K562 (cell line): ENCODE results near the gene KCTD13. TPM values are rescaled to one million over a fixed set of nuclear protein-coding genes. Genes with fewer than 3 reads are reported as not detected.
A peak's percentile ranks its signal among the peaks of the same experiment; 100 is the strongest.

Experiments
- CTCF ChIP-seq, 3 experiments: IDR thresholded peaks in 2 of 3; conservative IDR thresholded peaks in 1 of 3; 2 replicates each; pipeline ENCODE4 v1.5.1; 2011 to 2012; ENCODE audit warnings: low read length in 3 of 3, mild to moderate bottlenecking in 3 of 3, control low read depth in 2 of 3, improper control_type of control experiment in 1 of 3, inconsistent platforms in 1 of 3, low read depth in 1 of 3, mixed read lengths in 1 of 3, moderate library complexity in 1 of 3; ENCODE audit not compliant: insufficient read depth in 2 of 3
- E2F5 ChIP-seq: sonication (generic); formaldehyde crosslinking; IDR thresholded peaks from 2 replicates; pipeline ENCODE4 v1.8.0; 2022; ENCODE audit warnings: mild to moderate bottlenecking, missing genetic modification reagents
- FIP1L1 ChIP-seq: fragments of 200-400 bp; formaldehyde crosslinking; IDR thresholded peaks from 2 replicates; pipeline ENCODE4 v1.6.1; 2018; ENCODE audit warnings: mild to moderate bottlenecking, low read depth, low read length; ENCODE audit not compliant: poor library complexity, severe bottlenecking
- FOSL1 ChIP-seq: fragments of 200-800 bp; sonication (Bioruptor generic); conservative IDR thresholded peaks from 2 replicates; pipeline ENCODE4 v1.6.1; 2016; ENCODE audit warnings: missing genetic modification characterization, missing compliant biosample characterization
- GTF2F1 ChIP-seq: IDR thresholded peaks from 2 replicates; pipeline ENCODE4 v1.6.1; 2011; ENCODE audit warnings: low read depth, low read length, improper control_type of control experiment
- ID3 ChIP-seq, 2 experiments: fragments of 250-450 bp in 1 of 2; fragments of 450-650 bp in 1 of 2; sonication (Bioruptor Pico) in 1 of 2; IDR thresholded peaks; 2 replicates each; pipeline versions ENCODE4 v1.6.1 to v1.8.0; 2016 to 2021; ENCODE audit warnings: mild to moderate bottlenecking in 2 of 2, moderate library complexity in 2 of 2, missing compliant biosample characterization in 1 of 2, missing genetic modification characterization in 1 of 2
- L3MBTL2 ChIP-seq: fragments of 450-650 bp; IDR thresholded peaks from 2 replicates; pipeline ENCODE4 v1.6.1; 2016; ENCODE audit warnings: mild to moderate bottlenecking, moderate library complexity
- RB1 ChIP-seq: fragments of 450-650 bp; IDR thresholded peaks from 2 replicates; pipeline ENCODE4 v1.6.1; 2017; ENCODE audit warnings: low read depth, mild to moderate bottlenecking
- SETDB1 ChIP-seq: IDR thresholded peaks from one replicate; pipeline ENCODE4 v1.6.1; 2012; ENCODE audit warnings: low read length, control low read depth, inconsistent platforms
- SMARCC2 ChIP-seq: fragments of 450-650 bp; IDR thresholded peaks from 2 replicates; pipeline ENCODE4 v1.6.1; 2017; ENCODE audit warnings: antibody characterized with exemption, moderate library complexity, mild to moderate bottlenecking, low read depth
- USF2 ChIP-seq: sonication (generic); formaldehyde crosslinking; IDR thresholded peaks from 2 replicates; pipeline ENCODE4 v1.5.0; 2020; ENCODE audit warnings: missing genetic modification reagents
- ZNF124 ChIP-seq: sonication (generic); formaldehyde crosslinking; IDR thresholded peaks from 2 replicates; pipeline ENCODE4 v1.8.1; 2022; ENCODE audit warnings: missing genetic modification reagents
- ZNF318 ChIP-seq, 2 experiments: fragments of 450-650 bp; IDR thresholded peaks; 2 replicates each; pipeline ENCODE4 v1.6.1; 2016; ENCODE audit warnings: mild to moderate bottlenecking in 2 of 2, borderline replicate concordance in 1 of 2, low read depth in 1 of 2, moderate library complexity in 1 of 2
- polyA plus RNA-seq, 8 experiments: library from polyadenylated mRNA; depleted of rRNA in 4 of 8; stranded (reverse) in 5 of 8; unstranded in 3 of 8; fragments of >200 nt; fragmentation: Nextera tagmentation in 2 of 8; fragmentation: Illumina TruSeq in 1 of 8; extraction: Ambion mirVana in 2 of 8; extraction: Trizol in 1 of 8; gene quantifications; 2 replicates each; pipeline versions ENCODE4 v1.2.1 to v1.2.3, GENCODE V29; 2011 to 2014; ENCODE audit warnings: inconsistent platforms in 1 of 8, missing spikeins in 1 of 8
- total RNA-seq, 7 experiments: library from RNA; depleted of rRNA in 6 of 7; stranded (reverse); fragments of >200 nt in 6 of 7; fragmentation: Illumina TruSeq in 2 of 7; extraction: Trizol in 2 of 7; gene quantifications; 2 replicates each; pipeline versions ENCODE4 v1.2.1 to v1.2.3, GENCODE V29; 2011 to 2021; ENCODE audit warnings: low replicate concordance in 1 of 7

Gene KCTD13
- total and polyA plus RNA-seq, 9 of the 15 experiments (the other 6 are each of a cell fraction or from before 2014, with no cell fraction given) = 1.0 to 20.6 (median 9.8) TPM

- TF ChIP-seq ID3 (CRISPR knock-in tag; IDR thresholded peaks at IDR 0.05) (no peak), ID3 (tag; IDR thresholded peaks at IDR 0.05) (no peak), RB1 (peak; percentile 85; the same call in 1 of the 2 replicates), SMARCC2 (no peak), USF2 (0 out of 2 replicates have a peak, but pooled peaks have one; percentile 19), FOSL1 (tag) (no peak), L3MBTL2 (peak; percentile 86), SETDB1 (no peak), ZNF318 (IDR thresholded peaks at IDR 0.05; ENCODE audit: borderline replicate concordance in 1 of 2, low read depth in 1 of 2) (no peak), E2F5 (CRISPR knock-in tag) (no peak), CTCF (IDR thresholded peaks at IDR 0.05 in 2 of 3, conservative IDR thresholded peaks at IDR 0.05 in 1 of 3; ENCODE audit: insufficient read depth in 2 of 3, low read depth in 1 of 3, low read length in 3 of 3) (peak; percentile 16 to 39 (median 33); a peak in 4 of 6 replicates), GTF2F1 (no peak), FIP1L1 (no peak), ZNF124 (CRISPR knock-in tag) (no peak)
These were observed 35.7 kb upstream of the KCTD13 start, which contains the start of gene TMEM219 (continued) for GRCh38 chr16:29961479-29962343.
